HG02943 (cell line): ENCODE measurements around the gene TIMM44.

Experiments
- ATAC-seq: cut with Tn5 transposase; IDR thresholded peaks from one replicate; pipeline ENCODE4 v1.9.1; 2021; ENCODE audit warnings: mild to moderate bottlenecking, low read depth, moderate library complexity; ENCODE audit not compliant: unreplicated experiment

TIMM44 gene

DNA sequence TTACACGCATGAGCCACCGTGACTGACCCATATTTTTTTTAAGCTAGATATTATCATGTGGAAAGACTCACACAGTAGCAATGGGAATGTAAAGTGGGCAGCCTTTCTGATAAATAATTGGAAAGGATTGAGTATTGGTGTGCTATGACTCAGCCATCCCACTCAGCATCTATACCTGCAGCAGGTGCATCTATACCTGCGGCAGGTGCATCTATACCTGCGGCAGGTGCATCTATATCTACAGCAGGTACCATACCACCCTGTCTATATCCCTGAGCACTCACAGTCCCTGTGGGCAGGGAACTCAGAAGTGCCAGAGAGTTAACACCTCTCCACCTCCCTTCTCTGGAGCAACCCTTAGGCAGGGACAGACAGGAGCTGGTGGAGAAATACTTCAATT lies 60.4 kb downstream of the TIMM44 start:
- no peak for ATAC-seq

DNA sequence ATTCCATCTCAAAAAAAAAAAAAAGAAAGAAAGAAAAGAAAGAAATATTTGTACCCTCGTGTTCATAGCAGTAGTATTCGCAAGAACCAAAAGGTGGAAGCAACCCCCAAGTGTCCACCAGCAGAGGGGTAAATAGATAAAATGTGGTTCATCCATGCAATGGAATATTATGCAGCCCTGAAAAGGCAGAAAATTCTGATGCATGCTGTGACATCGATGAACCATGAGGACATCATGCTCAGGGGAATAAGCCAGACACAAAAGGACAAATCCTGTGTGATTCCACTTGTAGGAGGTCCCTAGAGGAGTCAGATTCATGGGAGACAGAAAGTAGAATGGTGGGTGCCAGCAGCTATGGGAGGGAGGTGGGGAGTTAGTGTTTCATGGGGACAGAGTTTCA lies 61.6 kb downstream of the TIMM44 start:
- no peak for ATAC-seq

DNA sequence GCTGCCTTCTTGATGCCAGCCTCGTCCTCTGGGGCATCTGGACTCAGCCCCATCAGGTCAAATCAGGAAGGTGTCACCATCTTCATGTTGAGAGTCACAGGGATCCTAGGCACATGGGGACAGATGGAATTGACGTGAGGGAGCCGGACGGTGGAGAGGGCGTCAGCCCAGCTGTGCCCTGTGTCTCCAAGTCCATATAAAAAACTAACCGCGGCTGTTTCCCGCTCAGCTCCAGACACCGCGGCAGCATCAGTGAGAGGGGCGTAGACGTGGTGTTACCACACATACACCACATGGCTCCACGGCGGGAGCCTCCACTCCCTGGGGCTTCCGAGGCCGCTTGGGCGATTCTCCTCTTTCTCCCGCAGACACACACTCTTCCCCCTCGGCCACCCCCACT lies 63.6 kb downstream of the TIMM44 start:
- no peak for ATAC-seq

DNA sequence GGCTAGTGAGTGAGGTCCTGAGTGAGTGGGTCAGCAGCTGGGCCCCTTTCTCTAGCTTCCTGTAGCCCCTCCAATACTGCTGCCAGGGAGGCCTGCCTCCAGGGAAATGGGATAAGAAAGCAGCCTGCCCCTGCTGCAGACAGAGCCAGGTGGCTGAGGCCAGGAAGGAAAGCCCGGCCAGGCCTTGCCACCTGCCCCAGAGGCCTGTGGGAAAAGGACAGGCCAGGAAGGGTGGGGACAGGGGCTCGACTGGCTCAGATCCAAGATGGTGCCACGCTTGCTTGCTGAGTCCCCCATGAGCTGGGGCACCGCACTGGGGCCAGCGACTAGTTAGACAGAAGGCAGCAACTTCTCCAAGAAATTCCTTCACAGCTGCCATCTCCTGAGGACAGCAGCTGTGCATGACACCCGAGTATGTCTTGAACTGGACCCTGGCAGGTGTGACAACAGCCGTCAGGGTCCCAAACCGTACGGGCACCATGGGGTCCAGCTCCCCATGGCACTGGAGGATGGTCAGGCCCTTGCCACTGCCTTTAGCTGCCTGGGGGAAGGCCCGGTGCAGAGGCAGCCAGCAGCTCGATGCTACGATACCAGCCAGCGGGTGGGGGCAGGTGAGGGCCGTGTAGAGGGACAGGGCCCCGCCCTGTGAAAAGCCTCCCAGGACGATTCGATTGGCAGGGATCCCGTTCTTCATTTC lies 64.2 kb downstream of the TIMM44 start:
- ATAC-seq: no peak

DNA sequence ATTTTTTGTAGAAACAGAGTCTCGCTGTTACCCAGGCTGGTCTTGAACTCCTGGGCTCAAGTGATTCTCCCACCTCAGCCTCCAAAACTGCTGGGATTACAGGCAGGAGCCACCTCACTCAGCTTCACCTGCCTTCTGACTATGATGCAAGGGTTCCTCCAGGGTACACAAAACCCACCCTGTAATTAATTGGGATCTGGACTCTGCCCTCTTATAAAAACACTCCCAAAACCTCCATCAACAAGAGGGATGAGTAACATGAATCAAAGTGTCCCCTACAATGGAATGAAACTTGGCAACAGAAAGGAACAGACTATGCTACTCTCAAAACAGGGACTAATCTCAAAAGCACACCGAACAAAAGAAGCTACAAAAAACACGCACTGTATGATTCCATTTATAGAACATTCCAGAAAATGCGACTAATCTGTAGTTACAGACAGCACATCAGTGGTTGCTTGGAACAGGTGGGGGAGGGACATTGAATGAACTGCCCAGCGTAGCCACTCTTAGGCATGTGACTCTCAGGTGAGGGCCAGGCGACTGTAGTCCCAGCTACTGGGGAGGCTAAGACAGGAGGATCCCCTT lies 66.1 kb downstream of the TIMM44 start:
- ATAC-seq: no peak
